ENCODE data around the gene FLOT1.
"Not testable (repeated sequence)": the region's sequence is repeated elsewhere in the genome, so short reads cannot be mapped to it uniquely, and the experiment has no call there.

FLOT1 gene

DNA sequence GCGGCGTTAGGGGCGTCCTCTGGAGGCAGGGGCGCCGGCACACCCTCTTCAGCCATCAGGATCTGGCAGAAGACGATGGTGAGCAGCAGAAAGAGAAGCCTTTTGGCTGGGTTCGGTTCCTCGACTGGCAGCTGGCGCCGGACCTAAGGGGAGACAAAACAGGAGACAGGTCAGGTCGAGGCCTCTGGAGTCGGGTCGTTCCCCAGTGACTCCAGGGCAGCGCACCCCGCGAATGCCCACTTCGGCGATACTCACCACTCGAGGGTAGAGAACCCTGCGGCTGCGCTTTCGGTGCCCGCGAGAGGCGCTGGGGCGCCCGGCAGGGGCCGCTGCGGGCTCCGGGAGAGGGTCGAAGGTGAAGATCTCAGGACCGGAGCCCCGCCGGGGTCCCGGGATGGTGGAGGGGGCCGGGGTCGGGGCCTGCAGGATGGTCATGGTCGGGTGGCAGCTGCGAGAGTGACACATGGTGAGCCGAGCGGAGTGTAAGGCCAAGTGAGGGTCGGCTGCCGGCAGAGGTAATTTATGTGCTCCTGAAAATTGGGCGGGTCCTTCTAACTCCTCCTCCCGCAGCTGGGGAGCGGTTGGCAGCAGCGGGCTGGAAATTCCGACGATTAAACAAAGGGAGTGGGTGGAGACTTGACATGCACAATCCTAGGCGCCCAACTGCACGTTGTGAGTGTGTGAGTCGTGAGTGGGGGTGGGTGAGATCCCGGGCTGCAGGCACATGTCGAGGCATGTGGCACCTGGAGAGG is 1.7 kb upstream of the FLOT1 start, which contains the start of gene IER3:
IER3 (minus strand) TSS at position 494 of the 752 bp plus-strand sequence; CDS start at position 465, 29 bp downstream.
- DNase-seq, result peak; percentile 95

- no peak for DNase-seq
These were observed 889 bp upstream of the FLOT1 start for GRCh38 chr6:30743099-30744053.

DNA sequence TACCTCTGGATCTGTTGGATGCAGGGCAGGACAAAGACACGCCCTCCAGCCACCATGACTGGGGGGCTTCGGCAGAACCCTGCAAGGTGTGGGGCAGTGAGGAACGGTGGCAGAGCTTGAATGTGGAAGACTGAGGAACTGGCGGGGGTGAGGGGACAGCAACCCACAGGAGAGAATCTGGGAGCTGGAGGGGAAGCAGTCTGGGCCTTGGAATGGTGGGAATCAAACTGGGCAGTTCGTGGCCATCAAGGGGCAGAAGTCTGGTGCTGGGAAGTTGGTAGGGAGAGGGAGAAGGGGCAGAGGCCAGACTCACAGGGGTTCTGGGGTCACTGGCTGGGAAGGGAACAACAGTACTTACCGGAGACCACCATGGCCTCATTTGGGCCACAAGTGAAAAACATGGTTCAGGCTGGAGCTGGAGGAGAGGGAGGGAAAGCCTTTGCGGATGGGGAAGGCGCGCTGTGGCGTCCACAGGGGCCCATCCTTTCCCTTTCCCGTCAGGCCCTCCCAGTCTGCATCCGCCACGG is 635 bp downstream of the FLOT1 start:
- DNase-seq, result peak; percentile 41

DNA sequence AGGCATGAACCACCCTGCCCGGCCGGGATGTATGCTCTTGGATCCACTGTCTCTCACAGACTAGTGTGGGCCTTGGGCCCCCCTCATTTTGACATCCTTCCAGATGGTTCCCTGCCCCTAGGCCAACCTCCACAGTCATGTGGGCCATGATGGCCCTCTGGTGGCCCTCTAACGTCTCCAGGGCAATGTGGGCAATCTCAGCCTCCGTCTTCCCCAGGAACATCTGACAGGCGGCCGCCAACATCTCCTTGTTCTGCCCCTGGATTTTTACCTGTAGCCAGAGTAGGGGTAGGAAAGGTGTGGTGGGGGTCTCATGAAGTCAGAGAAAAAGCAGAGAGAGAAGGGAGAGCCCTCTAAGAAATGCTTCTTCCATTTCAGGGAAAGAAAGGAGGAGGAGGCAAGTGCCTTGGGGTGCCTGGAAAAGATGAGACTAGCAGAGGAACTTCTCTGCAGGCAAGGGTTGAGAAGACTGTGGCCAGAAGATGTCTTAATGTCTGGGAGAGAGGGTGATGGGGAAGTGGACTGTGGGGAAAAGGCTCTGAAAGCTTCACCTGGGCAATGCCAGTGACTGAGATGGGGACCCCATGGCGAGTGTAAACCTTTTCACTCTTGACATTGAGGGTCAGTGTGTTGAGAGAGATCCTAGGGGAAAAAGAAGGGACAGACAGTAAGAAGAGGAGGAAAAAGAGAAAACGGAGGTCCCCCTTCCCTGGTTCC is 1.3 kb downstream of the FLOT1 start:
- DNase-seq, result no peak

DNA sequence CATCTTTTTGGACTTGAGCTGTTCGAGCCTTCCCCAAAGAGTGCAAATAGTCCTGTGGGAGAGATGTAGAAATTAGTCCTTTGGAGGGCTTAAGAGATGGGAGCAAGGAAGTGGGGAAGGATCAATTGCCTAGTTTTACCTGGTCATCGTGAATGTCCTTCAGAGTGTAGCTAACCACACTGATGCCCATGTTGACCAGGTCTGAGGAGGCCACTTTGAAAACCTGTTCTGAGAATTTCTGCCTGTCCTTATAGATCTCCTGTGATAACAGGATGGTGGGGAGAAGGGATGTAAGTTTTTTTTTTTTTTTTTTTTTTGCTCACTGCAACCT is 2.0 kb downstream of the FLOT1 start:
- no peak for DNase-seq

- no peak for DNase-seq
These were observed 4.0 kb downstream of the FLOT1 start for GRCh38 chr6:30738532-30738931.

DNA sequence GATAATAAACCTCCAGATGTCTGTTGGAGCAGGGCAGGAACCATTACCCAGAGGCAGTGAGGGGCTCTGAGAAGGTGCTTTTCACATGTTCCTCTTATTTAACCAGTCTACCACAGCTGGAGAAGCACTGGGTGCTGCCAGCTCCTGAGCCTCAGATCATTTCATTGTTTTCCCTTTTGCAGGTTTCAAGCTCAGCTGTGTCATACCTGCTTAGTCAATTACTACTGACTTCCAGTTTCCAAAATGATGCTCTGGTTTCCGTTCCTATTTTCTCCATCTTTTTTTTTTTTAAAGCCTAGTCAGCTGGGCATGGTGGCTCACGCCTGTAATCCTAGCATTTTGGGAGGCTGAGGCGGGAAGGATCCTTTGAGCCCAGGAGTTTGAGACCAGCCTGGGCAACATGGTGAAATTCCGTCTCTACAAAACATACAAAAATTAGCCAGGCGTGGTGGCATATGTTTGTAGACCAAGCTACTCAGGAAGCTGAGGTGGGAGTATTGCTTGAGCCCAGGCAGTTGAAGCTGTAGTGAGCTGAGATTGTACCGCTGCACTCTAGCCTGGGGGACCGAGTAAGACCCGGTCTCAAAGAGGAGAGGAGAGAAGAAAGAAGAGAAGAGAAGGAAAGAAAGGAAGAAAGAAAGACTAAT is 6.7 kb downstream of the FLOT1 start:
- DNase-seq, result no peak

DNA sequence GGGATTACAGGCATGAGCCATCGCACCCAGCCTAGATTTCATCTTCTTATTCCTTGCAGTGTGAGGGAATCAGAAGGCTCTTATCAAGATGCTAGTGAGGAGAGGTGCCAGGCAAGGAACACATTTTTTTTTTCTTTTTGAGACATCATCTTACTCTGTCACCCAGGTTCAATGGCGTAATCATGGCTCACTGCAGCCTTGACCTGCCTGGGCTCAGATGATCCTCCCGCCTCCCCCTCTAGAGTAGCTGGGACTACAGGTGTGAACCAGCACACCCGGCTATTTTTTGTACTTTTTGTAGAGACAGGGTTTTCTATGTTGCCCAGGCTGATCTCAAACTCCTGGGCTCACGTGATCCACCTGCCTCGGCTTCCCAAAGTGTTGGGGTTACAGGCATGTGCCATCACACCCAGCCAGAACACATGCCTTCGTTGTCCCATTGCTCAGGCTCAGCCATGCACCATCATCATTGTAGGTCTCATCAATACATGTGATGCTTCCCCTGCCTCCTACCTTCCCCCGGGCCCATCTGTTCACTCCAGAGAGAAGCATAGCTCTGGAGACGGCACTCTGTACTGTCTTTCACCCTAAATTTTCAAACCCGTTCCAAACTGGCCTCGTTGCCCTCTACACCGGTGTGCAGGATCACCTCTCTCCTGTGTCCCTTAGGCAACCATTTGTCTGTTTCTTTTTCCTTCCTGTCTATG is 10.1 kb downstream of the FLOT1 start:
- no peak for DNase-seq

- no peak for DNase-seq
These were observed 11.7 kb downstream of the FLOT1 start for GRCh38 chr6:30730601-30731435.

DNA sequence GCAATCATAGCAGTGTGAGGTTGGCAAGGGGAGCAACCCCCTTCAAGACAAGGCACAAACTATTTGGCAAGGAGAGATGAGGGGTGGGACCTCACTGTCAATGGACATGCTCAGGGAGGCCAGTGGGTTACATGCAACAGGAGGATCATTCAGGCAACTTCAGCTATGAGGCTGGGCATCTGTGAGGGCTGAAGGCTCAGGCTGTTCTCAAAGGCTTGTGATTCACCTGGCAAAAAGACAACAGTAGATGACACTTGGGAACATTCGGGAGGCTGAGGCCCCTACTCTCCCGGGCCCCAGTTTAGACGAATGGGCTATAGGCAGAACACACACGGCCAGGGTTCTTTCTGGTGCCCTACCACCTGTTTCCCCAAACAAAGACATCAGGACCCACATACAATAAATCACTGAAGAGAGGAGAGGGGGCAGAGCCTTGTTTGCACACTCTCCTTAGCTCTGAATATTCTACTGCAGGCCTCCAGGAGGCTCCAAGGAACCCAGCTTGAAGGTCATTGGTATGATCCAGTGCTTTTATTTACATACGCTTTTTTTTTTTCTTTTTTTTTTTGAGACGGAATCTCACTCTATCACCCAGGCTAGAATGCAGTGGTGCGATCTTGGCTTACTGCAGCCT is 14.4 kb downstream of the FLOT1 start:
- peak; percentile 78 for DNase-seq

- DNase-seq, result peak; percentile 17
These were observed 15.7 kb downstream of the FLOT1 start for GRCh38 chr6:30726506-30727413.

DNA sequence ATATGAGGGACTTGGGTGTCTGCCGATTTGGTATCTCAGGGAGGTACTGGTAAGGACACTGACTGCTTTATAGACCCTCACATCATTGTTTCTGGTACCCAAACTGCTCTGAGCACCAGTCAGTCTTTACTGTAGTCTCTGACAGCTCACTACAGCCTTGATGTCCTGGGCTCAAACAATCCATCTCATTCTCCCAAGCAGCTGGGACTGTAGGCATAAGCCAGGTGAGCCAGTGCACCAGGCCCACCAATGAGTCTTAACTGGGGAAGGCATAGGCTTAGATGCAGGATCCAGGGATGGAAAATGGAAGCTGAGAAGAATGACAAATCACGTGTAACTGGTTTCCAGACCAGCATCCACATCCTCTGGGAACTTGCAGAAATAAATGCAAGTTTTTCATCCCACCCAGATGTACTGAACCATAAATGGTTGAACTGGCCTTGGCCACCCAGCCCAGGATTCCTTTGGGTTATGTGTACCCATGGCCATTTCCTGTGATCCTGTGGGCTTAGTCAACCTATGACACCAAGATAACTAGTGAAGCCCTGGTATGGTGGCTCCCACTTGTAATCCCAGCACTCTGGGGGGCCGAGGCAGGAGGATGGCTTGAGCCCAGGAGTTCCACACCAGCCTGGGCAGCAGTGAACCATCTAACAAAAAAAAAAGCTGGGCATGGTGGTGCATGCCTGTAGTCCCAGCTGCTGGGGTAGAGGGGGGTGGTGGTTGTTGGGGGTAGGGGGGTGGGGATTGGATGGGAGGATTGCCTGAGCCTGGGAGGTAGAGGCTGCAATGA is 16.6 kb downstream of the FLOT1 start:
- DNase-seq, result peak; percentile 72

DNA sequence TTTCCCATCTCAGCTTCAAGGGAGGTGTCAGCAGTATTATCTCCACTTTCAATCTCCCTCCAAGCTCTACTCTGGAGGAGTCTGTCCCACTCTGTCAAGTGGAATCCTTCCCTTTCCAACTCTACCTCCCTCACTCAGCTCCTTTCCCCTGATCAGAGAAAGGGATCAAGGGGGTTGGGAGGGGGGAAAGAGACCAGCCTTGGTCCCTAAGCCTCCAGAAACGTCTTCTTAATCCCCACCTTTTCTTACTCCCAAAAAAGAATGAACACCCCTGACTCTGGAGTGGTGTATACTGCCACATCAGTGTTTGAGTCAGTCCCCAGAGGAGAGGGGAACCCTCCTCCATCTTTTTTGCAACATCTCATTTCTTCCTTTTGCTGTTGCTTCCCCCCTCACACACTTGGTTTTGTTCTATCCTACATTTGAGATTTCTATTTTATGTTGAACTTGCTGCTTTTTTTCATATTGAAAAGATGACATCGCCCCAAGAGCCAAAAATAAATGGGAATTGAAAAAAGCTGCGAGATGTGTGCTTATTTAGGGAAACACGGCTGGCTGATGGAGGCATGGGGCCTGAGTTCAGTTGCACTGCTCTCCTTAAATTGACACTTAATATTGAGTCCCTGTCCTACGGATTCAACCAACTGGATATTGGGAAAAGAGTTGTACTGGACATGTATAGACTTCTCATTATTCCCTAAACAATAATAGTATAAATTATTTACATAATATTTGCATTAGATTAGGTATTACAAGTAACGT is 17.4 kb downstream of the FLOT1 start:
- DNase-seq, result no peak

DNA sequence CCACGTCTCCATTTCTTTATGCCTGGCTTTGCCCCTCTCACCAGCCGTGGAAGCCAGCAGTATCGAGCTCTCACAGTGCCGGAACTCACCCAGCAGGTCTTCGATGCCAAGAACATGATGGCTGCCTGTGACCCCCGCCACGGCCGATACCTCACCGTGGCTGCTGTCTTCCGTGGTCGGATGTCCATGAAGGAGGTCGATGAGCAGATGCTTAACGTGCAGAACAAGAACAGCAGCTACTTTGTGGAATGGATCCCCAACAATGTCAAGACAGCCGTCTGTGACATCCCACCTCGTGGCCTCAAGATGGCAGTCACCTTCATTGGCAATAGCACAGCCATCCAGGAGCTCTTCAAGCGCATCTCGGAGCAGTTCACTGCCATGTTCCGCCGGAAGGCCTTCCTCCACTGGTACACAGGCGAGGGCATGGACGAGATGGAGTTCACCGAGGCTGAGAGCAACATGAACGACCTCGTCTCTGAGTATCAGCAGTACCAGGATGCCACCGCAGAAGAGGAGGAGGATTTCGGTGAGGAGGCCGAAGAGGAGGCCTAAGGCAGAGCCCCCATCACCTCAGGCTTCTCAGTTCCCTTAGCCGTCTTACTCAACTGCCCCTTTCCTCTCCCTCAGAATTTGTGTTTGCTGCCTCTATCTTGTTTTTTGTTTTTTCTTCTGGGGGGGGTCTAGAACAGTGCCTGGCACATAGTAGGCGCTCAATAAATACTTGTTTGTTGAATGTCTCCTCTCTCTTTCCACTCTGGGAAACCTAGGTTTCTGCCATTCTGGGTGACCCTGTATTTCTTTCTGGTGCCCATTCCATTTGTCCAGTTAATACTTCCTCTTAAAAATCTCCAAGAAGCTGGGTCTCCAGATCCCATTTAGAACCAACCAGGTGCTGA is 18.4 kb downstream of the FLOT1 start:
- not testable (repeated sequence) for DNase-seq

GRCh38 chr6:30723159-30723842 is 19.2 kb downstream of the FLOT1 start:
- not testable (repeated sequence) for DNase-seq

Measured in HCEC 1CT (cell line).